Fibroblast of skin of left quadriceps (primary cell): ENCODE results near the gene COBL.

Experiments used
- DNase-seq, 2 experiments: peaks; one replicate each; pipeline ENCODE4 v3.0.0-alpha.2; 2013; ENCODE audit warnings: low read depth in 2 of 2

COBL gene

GRCh38 chr7:51027106-51027934 is 289.3 kb downstream of the COBL start:
- DNase-seq: no peak

- DNase-seq: no peak
These were observed 290.3 kb downstream of the COBL start for GRCh38 chr7:51026341-51026740.

GRCh38 chr7:51025668-51026067 is 290.9 kb downstream of the COBL start:
- DNase-seq: no peak

GRCh38 chr7:51024867-51025266 is 291.7 kb downstream of the COBL start:
- DNase-seq: no peak

- DNase-seq: no peak
These were observed 293.1 kb downstream of the COBL start for GRCh38 chr7:51023547-51023946.

- DNase-seq: no peak
These were observed 293.8 kb downstream of the COBL start for GRCh38 chr7:51022821-51023220.

- DNase-seq: no peak
These were observed 294.6 kb downstream of the COBL start for GRCh38 chr7:51021906-51022570.

- no peak for DNase-seq
These were observed 295.7 kb downstream of the COBL start for GRCh38 chr7:51020944-51021343.

GRCh38 chr7:51019891-51020870 is 296.4 kb downstream of the COBL start:
- DNase-seq: no peak

GRCh38 chr7:51019191-51019844 is 297.3 kb downstream of the COBL start:
- DNase-seq: peak in 1 of 2 experiments; percentile 50

- no peak for DNase-seq
These were observed 298.8 kb downstream of the COBL start for GRCh38 chr7:51017576-51018535.

GRCh38 chr7:51016546-51016945 is 300.1 kb downstream of the COBL start:
- DNase-seq: no peak

- DNase-seq: no peak
These were observed 301.0 kb downstream of the COBL start for GRCh38 chr7:51015581-51015980.

GRCh38 chr7:51014811-51015210 is 301.8 kb downstream of the COBL start:
- DNase-seq: no peak

GRCh38 chr7:51013861-51014511 is 302.6 kb downstream of the COBL start:
- DNase-seq: no peak

- DNase-seq: no peak
These were observed 303.3 kb downstream of the COBL start for GRCh38 chr7:51013218-51013786.

- no peak for DNase-seq
These were observed 303.9 kb downstream of the COBL start for GRCh38 chr7:51012569-51013217.

- no peak for DNase-seq
These were observed 304.8 kb downstream of the COBL start for GRCh38 chr7:51011710-51012350.
